H9 (cell line): Measurements from ENCODE around the gene LIPA. TPM values are rescaled to one million over a fixed set of nuclear protein-coding genes. Genes with fewer than 3 reads are reported as not detected.

Experiments used
- DNase-seq: peaks from one replicate; pipeline ENCODE4 v3.0.0-alpha.2; 2017
- H2AFZ ChIP-seq: one replicate; pipeline ENCODE4 v1.6.1; 2013; ENCODE audit warnings: mild to moderate bottlenecking, low read length, control low read depth, moderate library complexity
- H2AK5ac ChIP-seq: 2 replicates; pipeline ENCODE4 v1.6.1; 2013; ENCODE audit warnings: low read length, control low read depth, mixed read lengths; ENCODE audit not compliant: insufficient read length
- H2BK120ac ChIP-seq: one replicate; pipeline ENCODE4 v1.6.1; 2013; ENCODE audit warnings: low read depth, mild to moderate bottlenecking, low read length, control low read depth, inconsistent platforms; ENCODE audit not compliant: poor library complexity, severe bottlenecking
- H2BK12ac ChIP-seq: 2 replicates; pipeline ENCODE4 v1.6.1; 2013; ENCODE audit warnings: low read length, control low read depth, mixed read lengths, low read depth; ENCODE audit not compliant: insufficient read length
- H2BK15ac ChIP-seq: 2 replicates; pipeline ENCODE4 v1.6.1; 2013; ENCODE audit warnings: low read depth, low read length, control low read depth
- H2BK20ac ChIP-seq: one replicate; pipeline ENCODE4 v1.6.1; 2013; ENCODE audit warnings: low read depth, mild to moderate bottlenecking, low read length, control low read depth, inconsistent platforms; ENCODE audit not compliant: poor library complexity, severe bottlenecking
- H2BK5ac ChIP-seq: 2 replicates; pipeline ENCODE4 v1.6.1; 2013; ENCODE audit warnings: low read length, control low read depth, mixed read lengths; ENCODE audit not compliant: insufficient read length
- H3K14ac ChIP-seq: 2 replicates; pipeline ENCODE4 v1.6.1; 2013; ENCODE audit warnings: low read length, control low read depth; ENCODE audit not compliant: insufficient read depth
- H3K18ac ChIP-seq: 2 replicates; pipeline ENCODE4 v1.6.1; 2013; ENCODE audit warnings: low read depth, mild to moderate bottlenecking, mixed read lengths, low read length, control low read depth; ENCODE audit not compliant: insufficient read length
- H3K23ac ChIP-seq: 2 replicates; pipeline ENCODE4 v1.6.1; 2013; ENCODE audit warnings: low read length, control low read depth, mixed read lengths, low read depth; ENCODE audit not compliant: insufficient read length
- H3K23me2 ChIP-seq: 2 replicates; pipeline ENCODE4 v1.6.1; 2013; ENCODE audit warnings: low read depth, mild to moderate bottlenecking, mixed read lengths, low read length, control low read depth; ENCODE audit not compliant: insufficient read length, poor library complexity, severe bottlenecking
- H3K27ac ChIP-seq: 2 replicates; pipeline ENCODE4 v1.5.1; 2013; ENCODE audit warnings: low read length, control low read depth, mixed read lengths, low read depth; ENCODE audit not compliant: insufficient read length
- H3K27me3 ChIP-seq: 2 replicates; pipeline ENCODE4 v1.6.1; 2013; ENCODE audit warnings: low read length, control low read depth, inconsistent platforms; ENCODE audit not compliant: insufficient read depth
- H3K4ac ChIP-seq: 2 replicates; pipeline ENCODE4 v1.6.1; 2013; ENCODE audit warnings: low read depth, mild to moderate bottlenecking, control low read depth, inconsistent platforms, low read length, moderate library complexity
- H3K4me1 ChIP-seq: 2 replicates; pipeline ENCODE4 v1.6.1; 2013; ENCODE audit warnings: low read length, control low read depth, inconsistent platforms; ENCODE audit not compliant: insufficient read depth
- H3K4me2 ChIP-seq: 2 replicates; pipeline ENCODE4 v1.6.1; 2013; ENCODE audit warnings: low read length, control low read depth, mixed read lengths; ENCODE audit not compliant: insufficient read length, insufficient read depth
- H3K56ac ChIP-seq: 2 replicates; pipeline ENCODE4 v1.6.1; 2013; ENCODE audit warnings: low read depth, mild to moderate bottlenecking, mixed read lengths, low read length, control low read depth; ENCODE audit not compliant: insufficient read length
- H3K79me1 ChIP-seq: 2 replicates; pipeline ENCODE4 v1.6.1; 2013; ENCODE audit warnings: low read depth, mild to moderate bottlenecking, moderate library complexity, low read length, control low read depth, inconsistent platforms; ENCODE audit not compliant: insufficient read depth, poor library complexity, severe bottlenecking
- H3K79me2 ChIP-seq: 2 replicates; pipeline ENCODE4 v1.6.1; 2013; ENCODE audit warnings: low read length, control low read depth, inconsistent platforms; ENCODE audit not compliant: insufficient read depth
- H3K9ac ChIP-seq: 2 replicates; pipeline ENCODE4 v1.6.1; 2013; ENCODE audit warnings: low read length, control low read depth, mixed read lengths; ENCODE audit not compliant: insufficient read length; ENCODE audit errors: extremely low read depth
- H3K9me3 ChIP-seq: one replicate; pipeline ENCODE4 v1.6.1; 2013; ENCODE audit warnings: low read depth, low read length, inconsistent platforms; ENCODE audit not compliant: control insufficient read depth
- H3T11ph ChIP-seq: one replicate; pipeline ENCODE4 v1.6.1; 2013; ENCODE audit warnings: mild to moderate bottlenecking, low read length, control low read depth, inconsistent platforms
- H4K20me1 ChIP-seq: one replicate; pipeline ENCODE4 v1.6.1; 2013; ENCODE audit not compliant: control insufficient read depth, insufficient read length, insufficient read depth
- H4K5ac ChIP-seq: 2 replicates; pipeline ENCODE4 v1.6.1; 2013; ENCODE audit warnings: low read depth, mild to moderate bottlenecking, mixed read lengths, low read length, control low read depth; ENCODE audit not compliant: insufficient read length
- H4K8ac ChIP-seq: replicated peaks from 2 replicates; pipeline ENCODE4 v1.6.1; 2013; ENCODE audit warnings: low read length, control low read depth, mixed read lengths, low read depth; ENCODE audit not compliant: insufficient read length
- H4K91ac ChIP-seq: 2 replicates; pipeline ENCODE4 v1.6.1; 2013; ENCODE audit warnings: low read depth, mild to moderate bottlenecking, moderate library complexity, mixed read lengths, low read length, control low read depth; ENCODE audit not compliant: insufficient read length
- H3K27ac Mint-ChIP-seq, 3 experiments: 2 replicates in 2 of 3; 3 replicates in 1 of 3; pipeline ENCODE4 v1.8.0; 2020 to 2021; ENCODE audit warnings: mixed read lengths in 3 of 3, mild to moderate bottlenecking in 1 of 3, moderate library complexity in 1 of 3
- H3K27me3 Mint-ChIP-seq: 2 replicates; pipeline ENCODE4 v1.8.0; 2021; ENCODE audit warnings: low read depth, mild to moderate bottlenecking, moderate library complexity, mixed read lengths
- H3K36me3 Mint-ChIP-seq, 3 experiments: 2 replicates in 2 of 3; 3 replicates in 1 of 3; pipeline ENCODE4 v1.8.0; 2020 to 2021; ENCODE audit warnings: low read depth in 3 of 3, mixed read lengths in 3 of 3; ENCODE audit not compliant: insufficient read depth in 1 of 3
- H3K4me1 Mint-ChIP-seq, 2 experiments: 2 replicates each; pipeline ENCODE4 v1.8.0; 2020; ENCODE audit warnings: mixed read lengths in 2 of 2
- H3K4me3 Mint-ChIP-seq, 2 experiments: 2 replicates in 1 of 2; 3 replicates in 1 of 2; pipeline ENCODE4 v1.8.0; 2020 to 2021; ENCODE audit warnings: mild to moderate bottlenecking in 2 of 2, mixed read lengths in 2 of 2, moderate library complexity in 1 of 2
- H3K9me3 Mint-ChIP-seq, 2 experiments: 2 replicates in 1 of 2; 3 replicates in 1 of 2; pipeline ENCODE4 v1.8.0; 2020; ENCODE audit warnings: mild to moderate bottlenecking in 2 of 2, mixed read lengths in 2 of 2, moderate library complexity in 1 of 2
- CTCF ChIP-seq: fragments of 200-600 bp; sonication (generic); conservative IDR thresholded peaks from 3 replicates; pipeline ENCODE4 v1.8.0; 2021; ENCODE audit warnings: antibody characterized with exemption, mild to moderate bottlenecking
- WGBS: extraction: QIAGEN DNeasy Blood & Tissue Kit; methylation state at CpG from one replicate; pipeline ENCODE4 v1.1.7; 2013; ENCODE audit warnings: missing lambda C conversion rate, low lambda C conversion rate, mixed read lengths; ENCODE audit not compliant: insufficient read length; ENCODE audit errors: extremely low coverage; 5-methylcytosine and 5-hydroxymethylcytosine counted together
- total RNA-seq: library from RNA; stranded (reverse); gene quantifications from 2 replicates; pipeline ENCODE4 v1.2.1, GENCODE V29; 2021

Gene LIPA
- total RNA-seq, 1 experiment from 2014 or later = 20.9 TPM

GRCh38 chr10:89257581-89257980 is 6.0 kb upstream of the LIPA start:
- Histone ChIP-seq H3K4me2 (no peak overlapping the region), H2BK5ac (no peak overlapping the region), H3K9me3 (peaks cover 9% of the 10 kb centered on the region), H3K4me1 (no peaks in the 10 kb centered on the region; the same call in 1 of the 2 replicates), H4K5ac (no peak overlapping the region), H3K9ac (no peak overlapping the region), H2AK5ac (no peak overlapping the region), H3K4ac (no peak overlapping the region), H3K56ac (no peak overlapping the region), H3K27me3 (no peaks in the 10 kb centered on the region), H3K79me1 (no peaks in the 10 kb centered on the region), H2BK12ac (no peak overlapping the region), H2BK20ac (no peak overlapping the region), H3K18ac (no peak overlapping the region), H4K8ac (no peak overlapping the region), H3K27ac (no peak overlapping the region), H2BK15ac (no peak overlapping the region), H3K79me2 (no peaks in the 10 kb centered on the region), H3K23ac (no peak overlapping the region), H4K91ac (no peak overlapping the region), H3T11ph (no peak overlapping the region), H2BK120ac (no peak overlapping the region), H4K20me1 (no peaks in the 10 kb centered on the region), H3K23me2 (no peaks in the 10 kb centered on the region), H2AFZ (peak overlapping the region; percentile 19), H3K14ac (no peak overlapping the region)
- H3K4me1 Mint-ChIP-seq = peaks cover 14 to 15% of the 10 kb centered on the region in 2 experiments
- peaks cover 24% of the 10 kb centered on the region in 2 experiments for H3K9me3 Mint-ChIP-seq
- TF ChIP-seq CTCF = no peak
- peak overlapping the region in 1 of 3 experiments; percentile 71; a peak in 1 of 7 replicates for H3K27ac Mint-ChIP-seq
- WGBS = no CpG with 5 or more reads among the region's 2 CpGs
- H3K36me3 Mint-ChIP-seq = peaks cover 2 to 22% (median 12%) of the 10 kb centered on the region in 3 experiments; a peak in 6 of 7 replicates
- H3K27me3 Mint-ChIP-seq = peaks cover 2% of the 10 kb centered on the region; the same call in 1 of the 2 replicates
- H3K4me3 Mint-ChIP-seq = no peak overlapping the region
- no peak for DNase-seq
